ENCODE results near the gene PDCD6IP. TPM values are rescaled to one million over a fixed set of nuclear protein-coding genes. Genes with fewer than 3 reads are reported as not detected.

Gene PDCD6IP
- total RNA-seq, 1 experiment from 2014 or later, result 266 TPM

GRCh38 chr3:33795856-33796536, 2.4 kb upstream of the PDCD6IP start:
- DNase-seq (no peak), ATAC-seq (no peak)
- H3K4me1 ChIP-seq (ENCODE audit: insufficient read depth, low read length), result peaks cover 29% of the 10 kb centered on the region
- no peak overlapping the region for H3K4me2 ChIP-seq (ENCODE audit: low read length)
- no peaks in the 10 kb centered on the region for H3K27me3 ChIP-seq (ENCODE audit: low read length)
- H4K20me1 ChIP-seq (ENCODE audit: low read length), result peaks cover 12% of the 10 kb centered on the region; the same call in 1 of the 2 replicates
- peaks cover 44% of the 10 kb centered on the region for H3K79me2 ChIP-seq (ENCODE audit: low read length)
- H3K9ac ChIP-seq (ENCODE audit: low read length), result no peak overlapping the region
- no TSS peak for BruUV-seq (replicated peaks)
- H3K4me3 ChIP-seq (ENCODE audit: low read length), result no peak overlapping the region
- no peak for TF ChIP-seq EZH2 (IDR thresholded peaks at IDR 0.05; ENCODE audit: low read length, unreplicated experiment)
- TF ChIP-seq, protein P1, sequence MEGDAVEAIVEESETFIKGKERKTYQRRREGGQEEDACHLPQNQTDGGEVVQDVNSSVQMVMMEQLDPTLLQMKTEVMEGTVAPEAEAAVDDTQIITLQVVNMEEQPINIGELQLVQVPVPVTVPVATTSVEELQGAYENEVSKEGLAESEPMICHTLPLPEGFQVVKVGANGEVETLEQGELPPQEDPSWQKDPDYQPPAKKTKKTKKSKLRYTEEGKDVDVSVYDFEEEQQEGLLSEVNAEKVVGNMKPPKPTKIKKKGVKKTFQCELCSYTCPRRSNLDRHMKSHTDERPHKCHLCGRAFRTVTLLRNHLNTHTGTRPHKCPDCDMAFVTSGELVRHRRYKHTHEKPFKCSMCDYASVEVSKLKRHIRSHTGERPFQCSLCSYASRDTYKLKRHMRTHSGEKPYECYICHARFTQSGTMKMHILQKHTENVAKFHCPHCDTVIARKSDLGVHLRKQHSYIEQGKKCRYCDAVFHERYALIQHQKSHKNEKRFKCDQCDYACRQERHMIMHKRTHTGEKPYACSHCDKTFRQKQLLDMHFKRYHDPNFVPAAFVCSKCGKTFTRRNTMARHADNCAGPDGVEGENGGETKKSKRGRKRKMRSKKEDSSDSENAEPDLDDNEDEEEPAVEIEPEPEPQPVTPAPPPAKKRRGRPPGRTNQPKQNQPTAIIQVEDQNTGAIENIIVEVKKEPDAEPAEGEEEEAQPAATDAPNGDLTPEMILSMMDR (conservative IDR thresholded peaks at IDR 0.05; ENCODE audit: low read depth, low read length), result no peak
- TF ChIP-seq EZH2phosphoT487 (IDR thresholded peaks at IDR 0.05; ENCODE audit: borderline replicate concordance, low read length), result no peak
- no peak overlapping the region for H3K27ac ChIP-seq (ENCODE audit: low read length)
- H3K36me3 ChIP-seq (ENCODE audit: low read depth, low read length), result no peaks in the 10 kb centered on the region
- H3K9me2 ChIP-seq (replicated peaks; ENCODE audit: low read length), result no peaks in the 10 kb centered on the region
- CTCF ChIA-PET, result interaction anchor here (0.8 kb wide), 1 partner anchor 9 kb away, joined by 4 read pairs; no protein-coding TSS in a partner anchor
- H3F3A ChIP-seq (ENCODE audit: low read length, unreplicated experiment), result no peaks in the 10 kb centered on the region
- intact Hi-C loops (cut with micrococcal nuclease), result loop anchor here (5.0 to 10.0 kb wide), 4 partner anchors 216 to 681 kb away; partner anchors contain the start of gene CRTAP
- H3K9me3 ChIP-seq (ENCODE audit: low read length), result no peaks in the 10 kb centered on the region
- POLR2A ChIA-PET (ENCODE audit: unreplicated experiment), result no interaction called here
- H2AFZ ChIP-seq (ENCODE audit: low read length), result no peak overlapping the region

DNA sequence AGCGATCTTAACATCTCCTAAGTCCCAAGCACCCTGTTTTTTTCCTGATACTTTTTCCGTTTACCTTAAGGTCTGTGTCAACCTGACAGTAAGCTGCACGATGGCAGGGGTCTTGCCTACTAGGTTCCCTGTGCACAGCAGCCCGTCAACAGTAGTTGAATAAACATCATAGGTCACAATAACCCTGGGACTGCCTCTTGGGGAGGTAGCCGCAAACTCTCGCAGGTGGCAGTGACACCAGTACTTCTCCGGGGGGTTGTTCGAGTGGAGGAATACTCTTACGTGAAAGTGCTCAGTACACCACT, 365 bp upstream of the PDCD6IP start:
- POLR2A ChIA-PET (ENCODE audit: unreplicated experiment), result interaction anchor here (0.5 to 1.0 kb wide), 10 partner anchors 11 to 873 kb away, joined by 3 to 10 read pairs (median 4); no protein-coding TSS in a partner anchor
- Histone ChIP-seq H3K36me3 (ENCODE audit: low read depth, low read length) (no peaks in the 10 kb centered on the region), H3K9ac (ENCODE audit: low read length) (peak overlapping the region; percentile 94), H4K20me1 (ENCODE audit: low read length) (peaks cover 21% of the 10 kb centered on the region; the same call in 1 of the 2 replicates), H3K4me1 (ENCODE audit: insufficient read depth, low read length) (peaks cover 36% of the 10 kb centered on the region), H2AFZ (ENCODE audit: low read length) (peak overlapping the region; percentile 89), H3K27me3 (ENCODE audit: low read length) (no peaks in the 10 kb centered on the region), H3K9me3 (ENCODE audit: low read length) (no peaks in the 10 kb centered on the region), H3K9me2 (replicated peaks; ENCODE audit: low read length) (no peaks in the 10 kb centered on the region), H3K79me2 (ENCODE audit: low read length) (peaks cover 65% of the 10 kb centered on the region), H3K4me3 (ENCODE audit: low read length) (peak overlapping the region; percentile 84), H3K27ac (ENCODE audit: low read length) (peak overlapping the region; percentile 86), H3K4me2 (ENCODE audit: low read length) (peak overlapping the region; percentile 91), H3F3A (ENCODE audit: low read length, unreplicated experiment) (peaks cover 3% of the 10 kb centered on the region)
- DNase-seq (no peak), ATAC-seq (peak; percentile 14)
- TSS peak; percentile 50 for BruUV-seq (replicated peaks)
- intact Hi-C loops (cut with micrococcal nuclease), result loop anchor here (5.0 to 10.0 kb wide), 4 partner anchors 214 to 683 kb away; partner anchors contain the start of gene CRTAP
- CTCF ChIA-PET, result interaction anchor here (1.9 kb wide), 1 partner anchor 11 kb away, joined by 8 read pairs; no protein-coding TSS in a partner anchor
- TF ChIP-seq, protein P1 (conservative IDR thresholded peaks at IDR 0.05; ENCODE audit: low read depth, low read length), result no peak
- TF ChIP-seq EZH2 (IDR thresholded peaks at IDR 0.05; ENCODE audit: low read length, unreplicated experiment) (no peak), EZH2phosphoT487 (IDR thresholded peaks at IDR 0.05; ENCODE audit: borderline replicate concordance, low read length) (no peak)

GRCh38 chr3:33799202-33799551, 747 bp downstream of the PDCD6IP start:
- no peaks in the 10 kb centered on the region for H3K27me3 ChIP-seq (ENCODE audit: low read length)
- CTCF ChIA-PET, result interaction anchor here (1.9 kb wide), 1 partner anchor 12 kb away, joined by 8 read pairs; no protein-coding TSS in a partner anchor
- no peaks in the 10 kb centered on the region for H3K9me3 ChIP-seq (ENCODE audit: low read length)
- H3K79me2 ChIP-seq (ENCODE audit: low read length), result peaks cover 76% of the 10 kb centered on the region
- POLR2A ChIA-PET (ENCODE audit: unreplicated experiment), result interaction anchor here (0.6 to 0.7 kb wide), 3 partner anchors 61 to 358 kb away, joined by 5 to 8 read pairs (median 6); no protein-coding TSS in a partner anchor
- H3K4me3 ChIP-seq (ENCODE audit: low read length), result peak overlapping the region; percentile 84
- H3F3A ChIP-seq (ENCODE audit: low read length, unreplicated experiment), result peaks cover 7% of the 10 kb centered on the region
- peaks cover 47% of the 10 kb centered on the region for H3K4me1 ChIP-seq (ENCODE audit: insufficient read depth, low read length)
- intact Hi-C loops (cut with micrococcal nuclease), result loop anchor here (5.0 to 10.0 kb wide), 4 partner anchors 213 to 684 kb away; partner anchors contain the start of gene CRTAP
- DNase-seq (no peak), ATAC-seq (peak; percentile 1)
- peaks cover 30% of the 10 kb centered on the region; the same call in 1 of the 2 replicates for H4K20me1 ChIP-seq (ENCODE audit: low read length)
- TSS peak; percentile 56 for BruUV-seq (replicated peaks)
- H3K36me3 ChIP-seq (ENCODE audit: low read depth, low read length), result peaks cover 7% of the 10 kb centered on the region
- H2AFZ ChIP-seq (ENCODE audit: low read length), result no peak overlapping the region
- H3K4me2 ChIP-seq (ENCODE audit: low read length), result peak overlapping the region; percentile 91
- TF ChIP-seq EZH2phosphoT487 (IDR thresholded peaks at IDR 0.05; ENCODE audit: borderline replicate concordance, low read length), result no peak
- TF ChIP-seq EZH2 (IDR thresholded peaks at IDR 0.05; ENCODE audit: low read length, unreplicated experiment), result no peak
- TF ChIP-seq, protein P1 (conservative IDR thresholded peaks at IDR 0.05; ENCODE audit: low read depth, low read length), result no peak
- no peaks in the 10 kb centered on the region for H3K9me2 ChIP-seq (replicated peaks; ENCODE audit: low read length)
- peak overlapping the region; percentile 86 for H3K27ac ChIP-seq (ENCODE audit: low read length)
- H3K9ac ChIP-seq (ENCODE audit: low read length), result peak overlapping the region; percentile 94
